GM19463 (cell line): ENCODE results near the gene JUND.
"Not testable (repeated sequence)": the region's sequence is repeated elsewhere in the genome, so short reads cannot be mapped to it uniquely, and the experiment has no call there.

Source experiments
- ATAC-seq: cut with Tn5 transposase; IDR thresholded peaks from one replicate; pipeline ENCODE4 v1.9.1; 2021; ENCODE audit warnings: mild to moderate bottlenecking, moderate library complexity; ENCODE audit not compliant: unreplicated experiment

JUND gene

GRCh38 chr19:18281082-18282020 lies at the start of gene JUND:
Gene JUND, minus strand, starts transcription at chr19:18281622. Its CDS starts 138 bp downstream, at chr19:18281484.
- peak; percentile 69 for ATAC-seq

- ATAC-seq = no peak
These were observed 49.4 kb upstream of the JUND start for GRCh38 chr19:18330868-18331267.

DNA sequence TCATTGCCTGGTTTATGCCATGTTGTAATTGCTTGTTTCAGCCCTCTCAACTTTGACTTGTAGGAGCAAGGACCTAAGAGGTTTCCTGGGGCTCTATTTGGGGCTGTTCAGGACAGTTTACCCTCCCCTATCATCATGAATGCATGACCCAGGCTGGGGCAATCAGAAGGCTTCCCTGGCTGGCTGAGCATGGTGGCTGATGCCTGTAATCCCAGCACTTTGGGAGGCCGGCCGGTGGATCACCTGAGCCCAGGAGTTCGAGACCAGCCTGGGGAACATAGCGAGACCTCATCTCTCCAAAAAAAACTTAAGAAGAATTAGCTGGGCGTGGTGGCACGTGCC lies 47.6 kb upstream of the JUND start:
- ATAC-seq = no peak

DNA sequence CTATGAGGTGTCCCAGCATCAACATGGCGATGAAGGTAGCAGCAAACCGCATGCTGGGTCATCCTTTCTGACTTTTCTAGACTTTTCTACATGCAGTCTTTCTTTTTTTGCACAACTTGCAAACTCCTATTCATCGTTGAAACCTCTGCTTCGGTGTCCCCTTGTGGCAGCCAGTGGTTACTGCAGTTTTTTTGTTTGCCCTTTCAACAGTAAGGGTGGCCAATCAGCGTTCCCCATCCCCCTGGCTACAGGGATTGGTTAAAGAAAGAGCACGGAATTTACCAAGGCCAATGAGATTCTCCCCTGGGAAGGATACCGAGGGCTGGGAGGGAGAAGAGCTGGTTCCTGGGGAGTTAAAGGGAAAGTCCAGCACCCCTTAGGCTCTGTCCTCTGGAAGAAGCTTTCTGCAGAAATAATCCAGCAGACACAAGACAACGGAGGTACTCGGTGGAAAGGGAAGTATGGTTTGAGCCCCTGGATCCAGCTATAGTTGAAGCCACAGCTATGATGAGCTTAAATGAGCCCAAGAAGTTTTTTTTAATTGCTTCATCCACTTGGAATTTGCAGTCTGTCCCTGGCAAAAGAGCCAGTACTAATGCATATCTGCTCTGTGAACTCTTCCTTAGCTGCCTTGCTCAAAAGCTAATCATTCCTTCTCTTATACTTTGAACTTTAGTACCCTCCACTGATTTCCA lies 47.1 kb upstream of the JUND start:
- ATAC-seq = peak; percentile 85

DNA sequence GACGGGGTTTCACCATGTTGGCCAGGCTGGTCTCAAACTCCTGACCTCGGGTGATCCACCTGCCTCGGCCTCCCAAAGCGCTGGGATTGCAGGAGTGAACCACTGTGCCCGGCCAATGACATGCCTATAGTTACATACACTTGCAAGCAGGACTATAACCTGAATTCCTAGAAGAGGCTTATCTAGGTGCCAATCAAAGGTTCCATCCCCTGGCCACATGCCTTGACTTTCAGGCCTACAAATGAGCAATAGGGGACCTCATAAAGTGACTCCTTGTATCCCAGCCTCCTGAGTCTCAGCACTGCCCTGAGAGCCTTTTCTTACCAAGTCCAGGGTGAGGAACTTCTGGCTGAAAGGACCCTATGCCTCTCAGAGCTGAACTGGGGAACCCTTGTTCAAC lies 45.4 kb upstream of the JUND start:
- no peak for ATAC-seq

GRCh38 chr19:18324373-18324731 lies 42.9 kb upstream of the JUND start:
- not testable (repeated sequence) for ATAC-seq

GRCh38 chr19:18322759-18323460 lies 41.5 kb upstream of the JUND start, which contains the start of gene LSM4:
Gene LSM4, minus strand, starts transcription at chr19:18323076. Its CDS starts 56 bp downstream, at chr19:18323020.
- ATAC-seq = peak; percentile 95

DNA sequence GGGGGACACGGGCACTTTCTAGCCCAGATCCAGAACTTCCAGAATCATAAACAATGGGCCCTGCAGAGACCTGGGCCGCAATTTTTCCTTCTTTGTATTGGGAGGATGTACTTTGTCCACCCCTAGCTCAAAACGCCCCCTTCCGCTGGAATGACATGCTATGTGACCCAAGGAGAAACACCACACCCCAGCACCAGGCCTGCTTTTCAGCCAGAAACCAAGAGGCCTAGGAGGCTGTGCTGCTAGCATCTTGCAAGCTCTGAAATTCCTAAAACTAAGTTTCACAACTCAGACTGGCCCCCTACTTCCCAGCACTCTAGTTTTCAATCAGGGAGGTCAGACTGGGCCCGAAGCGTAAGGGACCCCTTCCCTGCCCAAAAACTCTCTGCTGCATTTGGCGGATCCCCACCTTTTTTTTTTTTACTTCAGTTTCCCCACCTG lies 40.9 kb upstream of the JUND start:
- no peak for ATAC-seq

DNA sequence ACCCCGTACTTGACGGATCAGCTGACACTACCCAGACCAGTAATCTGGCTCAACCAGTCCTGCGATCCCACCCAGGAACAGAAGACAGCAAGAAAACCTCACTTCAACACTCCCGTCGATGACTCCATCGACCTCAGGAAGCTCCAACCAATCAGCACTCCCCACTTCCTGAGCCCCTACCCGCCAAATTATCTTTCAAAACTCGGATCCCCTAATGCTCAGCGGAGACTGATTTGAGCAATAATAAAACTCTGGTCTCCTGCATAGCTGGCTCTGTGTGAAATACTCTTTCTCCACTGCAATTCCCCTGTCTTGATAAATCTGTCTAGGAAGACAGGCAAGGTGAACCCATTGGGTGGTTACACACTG lies 40.3 kb upstream of the JUND start:
- ATAC-seq = no peak

- no peak for ATAC-seq
These were observed 39.7 kb upstream of the JUND start for GRCh38 chr19:18320865-18321733.

- ATAC-seq = no peak
These were observed 38.2 kb upstream of the JUND start for GRCh38 chr19:18319591-18320135.

- no peak for ATAC-seq
These were observed 36.8 kb upstream of the JUND start for GRCh38 chr19:18317961-18318800.

DNA sequence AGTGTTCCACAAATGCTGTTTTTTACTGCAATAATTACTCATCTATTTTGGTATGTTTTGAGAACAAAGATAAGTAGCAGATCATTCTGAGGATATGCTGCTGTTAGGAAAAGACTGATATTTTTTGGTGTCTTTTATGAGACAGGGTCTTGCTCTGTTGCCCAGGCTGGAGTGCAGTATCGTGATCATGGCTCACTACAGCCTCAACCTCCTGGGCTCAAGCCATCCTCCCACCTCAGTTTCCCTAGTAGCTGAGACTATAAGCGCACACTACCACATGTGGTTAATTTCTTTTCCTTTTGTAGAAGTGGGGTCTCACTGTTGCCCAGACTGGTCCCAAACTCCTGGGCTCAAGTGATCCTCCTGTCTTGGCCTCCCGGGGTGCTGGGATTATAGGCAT lies 32.0 kb upstream of the JUND start:
- ATAC-seq = no peak

GRCh38 chr19:18312092-18312534 lies 30.7 kb upstream of the JUND start:
- ATAC-seq = no peak

GRCh38 chr19:18311502-18312091 lies 30.2 kb upstream of the JUND start:
- ATAC-seq = no peak

- no peak for ATAC-seq
These were observed 29.5 kb upstream of the JUND start for GRCh38 chr19:18310966-18311365.

GRCh38 chr19:18310118-18310909 lies 28.9 kb upstream of the JUND start:
- ATAC-seq = no peak

DNA sequence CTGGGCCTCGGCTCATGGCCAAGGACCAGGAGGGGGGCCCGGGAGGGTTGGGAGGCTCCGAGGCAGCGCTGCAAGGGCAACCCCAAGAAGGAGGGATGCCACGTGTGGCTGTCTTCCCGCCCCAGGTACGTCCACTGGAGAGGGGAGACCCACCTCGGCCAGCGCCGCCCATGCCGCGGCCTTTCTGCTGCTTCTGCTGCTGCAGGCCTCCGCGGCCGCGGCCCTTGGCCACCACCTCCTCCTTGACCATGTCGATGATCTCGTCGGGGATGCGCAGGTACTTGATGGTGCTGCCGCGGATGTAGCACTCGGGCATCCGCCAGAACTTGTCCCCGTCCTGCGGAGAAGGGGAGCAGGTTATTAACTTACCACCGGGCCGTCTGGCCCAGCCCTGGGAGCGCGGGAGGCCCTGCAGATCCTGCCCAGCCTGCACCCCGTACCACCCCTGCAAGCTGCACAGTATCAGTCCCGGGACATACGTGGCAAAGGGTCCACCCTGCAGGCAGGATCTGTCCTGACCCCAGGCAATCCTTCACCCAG lies 28.2 kb upstream of the JUND start:
- no peak for ATAC-seq
